ENCODE data around the gene CASQ2.
"Not testable (repeated sequence)": the region's sequence is repeated elsewhere in the genome, so short reads cannot be mapped to it uniquely, and the experiment has no call there.

The CASQ2 gene

DNA sequence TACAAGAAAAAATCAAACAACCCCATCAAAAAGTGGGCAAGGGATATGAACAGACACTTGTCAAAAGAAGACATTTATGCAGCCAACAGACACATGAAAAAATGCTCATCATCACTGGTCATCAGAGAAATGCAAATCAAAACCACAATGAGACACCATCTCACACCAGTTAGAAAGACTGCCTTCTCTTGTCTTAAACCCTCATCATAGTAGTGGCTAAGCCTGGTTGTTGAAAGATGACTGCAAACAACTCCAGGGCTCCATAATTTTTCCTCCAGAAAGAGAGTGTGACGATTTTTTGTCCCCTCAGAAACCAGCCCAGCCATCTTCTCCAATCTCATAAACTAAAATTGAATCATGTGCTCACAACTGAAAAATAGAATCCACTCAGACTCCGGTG is 12.1 kb upstream of the CASQ2 start:
- DNase-seq, result not testable (repeated sequence)

DNA sequence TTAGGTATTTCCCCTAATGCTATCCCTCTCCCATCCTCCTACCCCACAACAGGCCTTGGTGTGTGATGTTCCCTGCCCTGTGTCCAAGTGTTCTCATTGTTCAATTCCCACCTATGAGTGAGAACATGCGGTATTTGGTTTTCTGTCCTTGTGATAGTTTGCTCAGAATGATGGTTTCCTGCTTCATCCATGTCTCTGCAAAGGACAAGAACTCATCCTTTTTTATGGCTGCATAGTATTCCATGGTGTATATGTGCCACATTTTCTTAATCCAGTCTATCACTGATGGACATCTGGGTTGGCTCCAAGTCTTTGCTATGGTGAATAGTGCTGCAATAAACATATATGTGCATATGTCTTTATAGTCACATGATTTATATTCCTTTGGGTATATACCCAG is 10.6 kb upstream of the CASQ2 start:
- DNase-seq, result not testable (repeated sequence)

DNA sequence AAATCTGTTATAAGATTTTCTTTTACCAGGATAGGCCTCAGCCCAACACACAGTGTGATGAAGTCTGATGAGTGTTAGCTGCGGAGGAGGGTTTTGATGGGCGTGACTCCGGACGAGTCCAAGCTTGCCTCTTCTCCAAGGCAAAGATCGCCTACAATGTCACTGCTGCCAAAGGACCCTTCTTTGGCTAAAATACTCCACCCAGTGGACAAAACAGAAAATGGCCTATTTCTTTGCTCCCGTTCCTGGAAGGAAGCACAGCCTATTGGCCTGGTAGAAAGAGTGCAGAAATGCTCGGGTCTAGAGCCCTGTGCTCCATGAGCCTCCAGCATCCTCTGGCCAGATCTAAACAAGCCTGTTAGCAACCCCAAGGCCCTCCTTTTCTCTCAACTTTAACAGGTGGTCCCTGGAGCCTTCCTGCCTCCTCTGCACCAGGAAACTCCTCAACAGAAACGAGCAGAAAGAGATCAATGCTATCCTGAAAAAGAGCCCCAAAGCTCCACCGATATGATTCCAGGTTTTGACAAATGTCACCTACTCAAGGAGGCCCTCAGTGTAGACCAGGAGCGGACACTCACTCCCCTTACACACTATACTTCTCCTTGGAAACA is 3.4 kb upstream of the CASQ2 start:
- DNase-seq, result peak; percentile 7

DNA sequence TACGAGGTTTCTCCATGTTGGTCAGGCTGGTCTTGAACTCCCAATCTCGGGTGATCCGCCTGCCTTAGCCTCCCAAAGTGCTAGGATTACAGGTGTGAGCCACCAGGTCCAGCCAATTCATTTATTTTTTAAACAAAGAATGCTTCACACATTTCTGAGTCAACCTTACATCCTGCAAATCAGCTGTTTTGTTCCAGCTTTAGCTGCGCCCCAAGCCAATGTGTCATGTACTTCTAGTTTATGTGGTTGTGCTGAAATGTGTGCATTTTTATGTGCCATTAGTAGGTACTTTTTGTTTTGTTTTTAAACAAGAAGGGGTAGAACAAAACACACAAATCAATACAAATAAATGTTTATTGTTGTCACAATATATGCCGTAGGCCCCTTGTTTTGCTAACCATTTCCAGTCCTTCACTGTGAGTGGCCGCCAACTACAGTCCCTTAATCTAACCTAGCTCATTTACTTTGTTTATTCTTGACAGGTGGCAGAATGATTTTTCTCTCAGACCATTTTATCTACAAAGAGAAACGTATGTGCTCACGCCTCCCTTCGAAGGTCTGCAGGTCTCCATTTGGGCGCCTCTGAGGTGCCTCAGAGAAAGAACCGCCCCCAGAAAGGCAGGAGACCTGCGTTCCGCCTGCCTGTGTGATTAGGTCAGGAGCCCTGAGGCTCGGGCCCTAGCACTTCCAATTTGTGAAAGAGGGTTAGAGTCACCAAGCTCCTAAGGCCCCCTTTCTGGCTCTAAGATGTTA is 2.8 kb upstream of the CASQ2 start:
- DNase-seq, result no peak

DNA sequence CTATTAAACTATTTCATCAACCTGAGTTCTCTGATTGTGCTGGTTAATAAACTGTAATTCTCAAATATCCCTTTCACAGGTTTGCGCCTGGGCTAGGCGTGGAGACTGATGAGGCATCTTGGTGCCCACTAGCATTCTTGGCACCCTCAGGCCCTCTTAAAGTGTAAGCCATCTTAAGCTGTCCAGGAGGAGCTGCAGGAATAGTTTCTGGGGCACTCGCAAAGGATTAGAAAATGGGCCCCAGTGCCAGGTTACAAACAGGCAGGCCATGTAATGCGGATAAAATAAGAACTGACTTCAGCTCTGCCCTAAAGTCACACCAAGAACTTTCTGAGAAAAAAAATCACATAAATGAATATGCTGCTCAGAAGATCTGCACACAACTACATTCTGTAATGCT is 1.1 kb downstream of the CASQ2 start:
- no peak for DNase-seq

DNA sequence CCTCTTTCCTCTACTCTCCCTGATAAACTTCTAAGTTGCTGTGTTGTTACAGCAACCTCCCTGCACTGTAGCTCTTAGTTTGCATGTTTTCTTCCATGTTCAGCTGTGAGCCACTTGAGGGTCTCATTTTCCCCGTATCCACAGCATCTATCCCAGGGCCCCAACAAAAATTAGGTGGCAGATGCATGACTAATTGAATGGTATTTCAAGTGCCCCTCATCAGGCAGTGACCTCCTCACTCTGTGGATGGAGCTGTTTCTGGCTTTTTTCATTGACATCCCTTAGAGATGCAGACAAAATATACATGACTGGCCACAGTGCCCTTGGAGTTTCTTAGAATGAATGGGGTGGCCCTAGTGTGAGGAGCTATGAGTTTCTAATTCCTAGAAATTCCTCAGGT is 3.4 kb downstream of the CASQ2 start:
- DNase-seq, result no peak

DNA sequence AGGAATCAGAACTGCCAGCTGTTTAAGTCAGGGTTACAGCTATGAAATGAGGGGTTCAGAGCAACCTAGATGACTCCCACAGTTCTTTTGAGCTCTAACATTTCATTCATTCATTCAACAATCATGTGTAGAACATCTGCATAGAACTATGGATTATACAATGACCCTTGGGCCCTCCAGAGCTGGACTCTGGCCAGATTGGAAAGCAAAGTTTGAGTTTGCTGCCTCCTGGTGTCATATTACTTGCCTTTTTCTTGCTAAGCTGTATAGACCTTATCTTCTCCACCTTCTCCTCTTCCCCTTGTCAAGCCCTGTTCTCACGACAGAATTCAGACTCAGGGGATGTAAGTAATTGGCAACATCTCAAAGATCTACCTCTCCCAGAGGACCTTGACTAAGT is 4.0 kb downstream of the CASQ2 start:
- no peak for DNase-seq

DNA sequence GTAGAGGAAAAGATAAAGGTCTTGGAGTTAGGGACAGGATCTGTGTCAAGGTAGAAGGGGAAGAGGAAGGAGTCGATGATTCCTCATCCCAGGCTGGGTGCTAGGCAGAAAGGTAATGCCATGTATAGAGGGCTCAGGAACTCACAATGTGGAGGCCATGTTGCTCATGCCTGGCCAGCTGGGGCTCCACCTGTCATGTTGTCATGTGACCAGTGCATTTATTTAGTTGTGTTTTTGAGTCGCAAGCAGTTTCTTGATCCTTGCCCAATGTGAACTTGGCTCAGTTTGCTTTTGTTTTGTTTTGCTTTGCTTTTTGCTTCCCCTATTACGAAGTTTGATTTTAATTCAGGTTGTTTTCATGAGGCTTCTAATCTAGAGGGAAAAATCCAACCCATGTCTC is 5.7 kb downstream of the CASQ2 start:
- no peak for DNase-seq

DNA sequence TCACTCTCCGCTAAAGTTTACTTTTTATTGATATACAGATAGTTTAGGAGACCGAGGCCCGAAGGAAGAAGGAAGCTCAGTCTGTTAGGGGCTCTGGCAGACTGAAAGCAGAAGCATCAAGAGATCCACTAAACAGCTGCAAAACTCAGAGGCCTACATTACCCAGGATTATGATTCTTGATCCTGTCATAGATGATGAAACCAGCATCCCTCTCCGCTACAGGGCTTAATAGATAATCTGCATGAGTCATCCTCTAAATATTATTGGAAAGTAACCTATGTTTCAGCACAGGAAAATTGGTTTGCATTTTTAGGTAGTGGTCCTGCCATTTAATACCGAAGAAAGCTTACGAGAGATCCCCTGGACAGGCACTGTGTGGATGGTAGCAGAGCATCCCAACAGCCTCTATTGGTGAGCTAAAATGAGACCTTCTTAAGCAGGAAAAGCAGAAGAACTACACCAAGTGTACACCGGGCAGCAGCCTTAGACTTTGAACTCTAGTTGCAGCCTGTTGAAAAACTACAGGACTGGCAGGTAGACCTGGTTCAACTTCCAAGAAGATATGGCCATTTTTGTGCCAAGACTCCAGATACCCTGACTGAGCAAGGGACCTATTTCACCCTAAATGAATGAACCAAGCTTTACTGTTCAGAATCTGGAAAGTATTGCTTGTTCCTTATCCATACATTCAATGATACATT is 6.8 kb downstream of the CASQ2 start:
- DNase-seq, result no peak

DNA sequence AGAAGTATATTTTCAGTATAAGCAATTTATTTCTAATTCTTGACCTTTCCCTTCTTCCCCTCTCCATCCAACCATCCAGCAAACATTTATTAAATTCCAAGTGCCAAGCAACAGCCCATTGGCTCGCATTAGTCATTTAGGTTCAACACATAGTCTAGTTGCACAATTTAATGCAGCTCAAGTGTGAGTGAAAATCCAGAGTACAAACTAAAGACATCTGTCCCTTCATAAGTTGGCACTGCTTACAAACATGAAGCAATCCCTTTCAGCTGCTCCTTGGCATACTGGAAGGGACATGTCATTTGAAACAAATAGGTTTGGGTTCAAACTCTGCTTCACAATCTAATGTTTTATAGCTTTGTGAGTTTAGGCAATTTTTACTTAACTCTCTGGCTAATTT is 10.7 kb downstream of the CASQ2 start:
- DNase-seq, result no peak

DNA sequence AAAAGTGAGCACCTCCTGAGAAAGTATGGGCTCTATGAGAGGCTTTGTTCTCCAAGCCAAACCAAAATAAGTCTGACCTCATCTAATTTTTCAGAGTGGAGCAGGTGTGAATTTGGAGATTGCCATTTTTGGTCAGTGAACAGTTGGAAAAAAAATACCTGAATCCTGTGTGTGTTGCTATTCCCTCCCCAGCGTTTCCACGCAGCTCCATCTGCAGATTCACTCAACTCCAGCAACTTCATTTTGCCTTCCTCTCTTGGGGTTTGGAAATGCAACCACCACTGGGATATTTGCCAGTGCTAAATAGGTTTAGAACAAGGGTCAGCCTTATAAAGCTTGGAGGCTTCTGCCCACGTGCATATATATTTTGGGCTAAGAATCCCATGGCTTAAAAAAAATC is 11.2 kb downstream of the CASQ2 start:
- DNase-seq, result no peak

DNA sequence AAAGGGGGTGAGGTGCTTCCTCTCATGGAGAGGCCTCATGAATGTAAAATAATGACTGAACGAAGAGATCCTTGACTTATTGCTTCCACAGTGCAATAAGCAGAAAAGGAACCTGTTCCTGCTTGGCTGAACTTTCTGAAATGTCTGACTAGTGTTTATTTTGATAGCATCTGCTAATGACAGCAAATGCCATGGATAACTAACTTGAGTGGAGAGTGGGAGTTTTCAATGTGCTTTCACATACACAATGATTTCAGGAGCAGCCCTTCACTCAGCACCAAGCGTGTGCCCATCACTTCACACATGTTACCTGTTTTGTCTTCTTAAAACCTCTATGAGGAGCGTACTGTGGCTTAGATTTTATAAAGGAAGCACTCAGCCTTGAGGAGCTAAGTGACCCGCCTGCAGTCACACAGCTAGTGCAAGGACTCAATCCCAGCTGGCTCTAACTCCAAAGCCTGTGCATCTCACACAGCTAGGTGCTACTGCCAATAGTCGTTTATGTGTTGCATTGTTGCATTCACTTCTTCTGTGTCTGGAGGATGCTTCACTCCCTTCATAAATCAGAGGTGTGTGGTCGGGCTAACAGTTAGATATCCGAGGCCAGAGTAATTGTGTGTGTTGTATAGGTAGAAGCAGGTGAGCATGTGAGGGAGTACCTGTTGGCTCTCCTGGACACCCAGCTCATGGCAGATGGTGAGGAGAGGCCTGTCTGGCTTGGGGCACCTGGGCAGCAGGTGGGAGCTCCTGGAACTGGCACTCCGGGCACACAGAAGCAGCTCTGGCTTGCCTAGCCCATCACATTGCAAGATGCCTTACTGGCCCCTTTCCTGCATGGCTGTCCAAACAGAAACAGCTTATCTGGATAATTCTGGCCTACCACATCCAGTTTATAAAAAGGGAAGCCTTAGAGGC is 12.8 kb downstream of the CASQ2 start:
- DNase-seq, result no peak

DNA sequence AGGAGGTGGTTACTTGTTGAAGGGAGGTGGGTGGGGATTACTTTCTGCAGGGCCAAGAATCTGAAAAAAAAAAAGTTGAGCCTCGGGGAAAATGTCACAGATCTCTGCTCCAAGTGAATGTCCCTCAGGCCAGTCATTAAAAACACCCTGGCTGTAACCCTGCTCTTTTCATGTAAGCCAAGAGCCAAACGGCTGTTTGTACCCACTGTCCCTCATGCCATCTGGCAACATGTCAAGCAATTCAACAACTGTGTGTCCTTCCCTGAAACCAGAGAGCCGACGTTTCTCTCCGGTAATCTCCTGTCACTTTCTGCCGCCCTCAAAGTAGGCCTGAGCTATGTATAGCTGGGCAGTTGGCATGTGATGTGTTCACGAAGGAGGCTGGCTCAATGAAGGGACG is 14.7 kb downstream of the CASQ2 start:
- DNase-seq, result no peak

DNA sequence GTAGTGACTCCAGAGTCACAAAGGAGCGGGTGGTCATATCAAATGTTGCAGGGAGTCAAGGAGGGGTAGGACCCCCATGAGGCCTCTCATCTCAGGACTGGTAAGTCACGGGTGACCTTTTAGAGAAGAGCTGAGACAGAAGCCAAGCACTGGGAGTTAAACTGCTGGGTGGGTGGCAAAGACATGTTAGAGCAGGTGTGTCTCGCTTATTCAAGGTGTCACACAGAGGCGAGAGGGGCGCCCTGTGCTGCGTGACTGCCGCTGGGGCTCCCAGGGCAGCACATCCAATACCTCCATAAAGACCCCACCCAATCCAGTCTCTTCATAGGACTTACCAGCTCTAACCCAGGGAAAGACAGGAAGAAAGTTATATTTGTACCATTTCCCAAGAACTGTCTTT is 15.2 kb downstream of the CASQ2 start:
- no peak for DNase-seq

DNA sequence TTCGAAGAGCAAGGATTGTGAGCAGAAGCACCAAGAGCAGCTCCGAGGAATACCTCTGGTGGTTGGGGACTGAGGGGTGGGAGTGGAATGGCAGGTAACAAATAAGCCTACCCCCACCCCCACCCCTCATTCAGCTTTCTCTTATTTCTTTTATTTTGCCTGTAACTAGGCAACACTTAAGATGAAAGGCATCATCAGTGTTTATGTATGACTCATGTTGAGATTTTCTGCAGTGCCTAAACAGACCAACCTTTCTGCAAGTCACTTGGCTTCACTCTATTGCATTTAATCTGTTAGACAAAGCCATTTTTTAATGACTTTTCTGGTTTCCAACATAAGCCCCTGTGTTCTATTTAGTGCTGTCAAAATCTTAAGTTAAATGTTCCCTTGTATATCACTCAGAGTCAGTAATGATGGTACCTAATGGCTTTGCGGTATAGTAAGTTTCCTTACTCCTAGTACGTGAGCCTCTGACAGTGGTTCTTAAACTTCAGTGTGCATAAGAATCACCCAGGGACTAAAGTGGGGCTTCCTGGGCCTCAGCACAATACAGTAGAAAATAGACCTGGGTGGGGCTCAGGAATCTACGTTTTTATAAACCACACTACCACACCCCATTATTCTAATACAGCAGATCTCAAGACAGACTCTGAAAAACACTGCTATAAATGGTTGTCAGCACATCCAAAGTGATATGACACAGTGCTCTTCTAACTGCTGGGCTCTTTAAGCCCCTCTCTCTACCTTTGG is 19.9 kb downstream of the CASQ2 start:
- DNase-seq, result no peak

DNA sequence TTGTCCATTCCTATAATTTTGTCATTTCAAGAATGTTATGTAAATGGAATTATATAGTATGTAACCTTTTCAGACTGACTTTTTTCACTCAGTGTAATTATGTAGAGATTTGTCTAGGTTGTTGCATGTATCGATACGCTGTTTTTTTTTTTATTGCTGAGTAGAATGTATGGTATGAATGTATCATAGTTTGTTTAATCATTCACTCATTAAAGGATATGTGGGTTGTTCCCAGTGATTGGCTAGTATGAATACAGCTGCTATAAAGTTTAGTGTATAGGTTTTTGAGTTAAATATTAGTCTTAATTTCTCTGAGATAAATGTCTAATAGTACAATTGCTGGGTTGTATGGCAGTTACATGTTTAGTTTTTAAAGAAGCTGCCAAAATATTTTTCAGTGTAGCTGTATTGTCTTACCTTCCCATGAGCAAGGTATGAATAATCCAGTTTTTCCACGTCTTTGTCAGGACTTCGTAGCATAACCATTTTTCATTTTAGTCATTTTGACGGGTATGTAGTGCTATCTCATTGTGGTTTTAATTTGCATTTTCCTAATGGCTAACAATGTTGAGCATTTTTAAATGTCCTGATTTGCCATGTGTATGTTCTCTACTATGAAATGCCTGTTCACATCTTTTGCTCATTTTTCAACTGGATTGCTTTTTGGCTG is 22.4 kb downstream of the CASQ2 start:
- DNase-seq, result no peak

DNA sequence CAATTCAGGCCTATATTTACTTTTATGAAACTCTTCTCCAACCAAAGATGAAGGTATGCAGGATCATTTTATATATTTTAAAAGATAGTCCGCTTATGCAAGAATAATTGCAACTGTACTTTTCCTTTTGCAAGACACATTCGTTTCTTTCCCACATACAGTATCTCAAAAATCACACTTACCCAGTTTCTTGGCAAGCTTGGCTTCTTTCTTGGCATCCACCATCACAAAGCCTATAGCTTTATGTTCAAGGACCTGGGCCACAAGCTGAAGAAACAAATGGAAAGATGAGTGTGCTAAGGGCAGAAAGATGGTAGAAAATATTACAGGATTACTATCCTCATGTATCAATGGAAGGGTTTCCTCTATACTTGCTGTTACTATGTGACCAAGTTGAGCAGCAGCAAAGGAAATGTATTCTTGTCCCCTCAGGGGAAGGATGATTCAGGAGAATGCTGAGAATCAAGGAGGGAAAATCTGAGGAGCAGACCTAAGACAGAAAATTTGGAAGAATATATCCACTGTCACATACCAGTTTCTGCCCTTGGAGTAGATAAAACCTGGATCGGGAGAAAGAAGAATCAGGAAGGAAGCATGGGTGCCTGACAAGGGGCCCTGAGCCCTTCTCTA is 23.8 kb downstream of the CASQ2 start:
- DNase-seq, result no peak

DNA sequence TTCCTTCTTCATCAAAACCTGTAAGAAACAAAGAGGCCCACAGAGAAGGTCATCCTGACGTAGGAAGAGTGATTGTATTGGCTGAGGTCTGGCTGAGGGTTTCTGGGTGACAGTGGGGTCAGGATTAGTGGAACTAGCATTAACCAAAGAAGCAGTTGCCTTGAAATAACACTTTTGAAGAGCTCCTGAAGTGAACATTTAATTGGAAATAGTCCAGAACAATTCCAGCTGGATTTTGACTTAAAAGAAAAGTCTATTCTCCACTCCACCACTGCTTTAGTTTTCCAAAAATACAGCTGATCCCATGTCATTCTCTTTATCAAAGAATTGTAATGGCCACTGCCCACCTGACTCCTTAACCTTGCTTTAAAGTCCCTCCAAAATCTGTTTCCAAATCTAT is 27.7 kb downstream of the CASQ2 start:
- no peak for DNase-seq

DNA sequence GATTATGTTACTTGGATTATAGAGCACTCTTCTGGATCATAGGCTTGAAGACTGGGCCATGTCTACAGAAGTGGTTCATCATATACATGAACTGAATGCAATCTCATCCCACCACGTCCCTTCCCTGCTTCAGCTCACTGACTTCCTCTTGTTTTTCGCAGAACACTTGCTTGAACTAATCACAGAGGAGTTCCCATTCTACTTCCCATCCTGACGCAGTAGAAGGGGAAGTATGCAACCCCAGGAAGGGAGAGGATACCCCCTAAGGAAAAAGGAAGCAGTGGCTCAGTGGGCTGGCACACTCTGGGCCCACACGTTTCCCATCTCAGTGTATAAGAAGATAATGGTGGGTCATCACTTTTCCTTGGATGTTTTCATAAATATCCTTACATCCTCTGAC is 36.2 kb downstream of the CASQ2 start:
- DNase-seq, result no peak

DNA sequence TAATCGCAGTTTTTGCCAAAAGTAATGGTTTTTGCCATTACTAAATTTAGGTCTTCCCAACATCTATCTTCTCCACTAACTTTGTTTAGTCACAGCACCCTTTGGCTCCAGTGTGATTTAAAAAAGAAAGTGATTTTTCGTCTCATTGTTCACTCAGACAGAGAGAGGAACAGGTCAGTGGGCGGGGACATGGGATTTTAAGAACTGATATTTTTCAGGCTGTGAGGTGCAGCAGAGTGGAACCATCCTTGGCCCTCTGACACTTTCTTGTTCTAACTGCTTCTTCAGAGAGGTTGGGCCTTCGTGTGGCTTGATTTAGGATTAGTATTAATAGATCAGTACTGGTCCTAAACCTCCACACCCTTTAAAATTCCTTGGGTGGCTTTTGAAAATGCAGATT is 38.8 kb downstream of the CASQ2 start:
- no peak for DNase-seq

DNA sequence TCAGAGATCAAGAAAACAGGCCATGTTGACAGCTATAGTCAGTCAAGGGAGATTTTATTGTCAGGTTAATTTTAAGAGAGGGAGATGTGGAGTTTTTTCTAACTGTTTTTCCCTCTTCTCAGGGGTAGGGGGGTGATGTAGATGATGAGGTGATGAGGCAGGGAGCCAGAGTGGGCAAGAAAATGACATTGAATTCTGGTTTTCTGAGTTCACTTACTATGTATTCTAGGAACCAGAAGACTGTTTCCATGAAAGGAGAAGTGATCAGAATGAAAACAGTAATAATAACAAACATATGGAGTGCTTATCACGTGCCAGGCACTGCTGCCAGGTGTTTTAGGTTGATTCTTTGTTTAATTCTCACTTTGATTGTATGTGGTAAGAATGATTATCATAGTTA is 40.2 kb downstream of the CASQ2 start:
- no peak for DNase-seq

Measured in GF-D8 (cell line).